ENCODE results near the gene PIGN.
A peak's percentile ranks its signal among the peaks of the same experiment; 100 is the strongest.

GRCh38 chr18:62196079-62196478, 9.2 kb upstream of the PIGN start:
- TF ChIP-seq CTCF (conservative IDR thresholded peaks at IDR 0.05 in 1 of 2, IDR thresholded peaks at IDR 0.05 in 1 of 2; ENCODE audit: extremely low read depth in 1 of 2, insufficient read depth in 1 of 2, low read depth in 1 of 2, low read length in 2 of 2), result peak; percentile 14 to 21
- TF ChIP-seq EZH2 (IDR thresholded peaks at IDR 0.05; ENCODE audit: borderline replicate concordance, low read length), result no peak

All from mammary epithelial cell (primary cell).